ENCODE data around the gene NUP93. TPM values are rescaled to one million over a fixed set of nuclear protein-coding genes. Genes with fewer than 3 reads are reported as not detected.

NUP93 gene
- total RNA-seq, 1 experiment from 2014 or later: 74.7 TPM

GRCh38 chr16:56777482-56777881 lies 47.6 kb downstream of the NUP93 start:
- DNase-seq: no peak
- no peaks in the 10 kb centered on the region; the same call in 1 of the 2 replicates for H4K20me1 ChIP-seq (ENCODE audit: insufficient read depth)
- peaks cover 12% of the 10 kb centered on the region for H3K79me2 ChIP-seq (ENCODE audit: low read depth)
- no peaks in the 10 kb centered on the region for H3K9me3 ChIP-seq (ENCODE audit: insufficient read depth, low read depth)
- H3K27ac ChIP-seq: no peak overlapping the region
- ChIA-PET POLR2A (ENCODE audit: unreplicated experiment) (no interaction called here), CTCF (no interaction called here)
- intact Hi-C loops (cut with micrococcal nuclease; ENCODE audit: unreplicated experiment): no loop called here
- H3K4me2 ChIP-seq: no peak overlapping the region
- no peaks in the 10 kb centered on the region for H3K9me2 ChIP-seq (ENCODE audit: insufficient read depth)
- no peak overlapping the region for H2AFZ ChIP-seq
- TF ChIP-seq EZH2 (IDR thresholded peaks at IDR 0.05; ENCODE audit: low read depth) (no peak), CTCF (conservative IDR thresholded peaks at IDR 0.05) (no peak)
- H3F3A ChIP-seq (ENCODE audit: insufficient read depth, low read depth): peaks cover 4% of the 10 kb centered on the region; the same call in 1 of the 2 replicates
- no TSS peak for BruUV-seq (replicated peaks)
- H3K36me3 ChIP-seq (ENCODE audit: low read depth): no peaks in the 10 kb centered on the region
- no peaks in the 10 kb centered on the region for H3K4me1 ChIP-seq (replicated peaks; ENCODE audit: insufficient read depth)
- H3K4me3 ChIP-seq: no peak overlapping the region
- no peaks in the 10 kb centered on the region for H3K27me3 ChIP-seq (ENCODE audit: insufficient read depth, low read depth)

- intact Hi-C loops (cut with micrococcal nuclease; ENCODE audit: unreplicated experiment): no loop called here
- H3K4me1 ChIP-seq (replicated peaks; ENCODE audit: insufficient read depth): no peaks in the 10 kb centered on the region
- no peaks in the 10 kb centered on the region for H3K9me2 ChIP-seq (ENCODE audit: insufficient read depth)
- no peak overlapping the region for H3K4me2 ChIP-seq
- ChIA-PET POLR2A (ENCODE audit: unreplicated experiment) (interaction anchor here (0.5 kb wide), 1 partner anchor 1198 kb away, joined by 3 read pairs; no protein-coding TSS in a partner anchor), CTCF (no interaction called here)
- TF ChIP-seq EZH2 (IDR thresholded peaks at IDR 0.05; ENCODE audit: low read depth) (no peak), CTCF (conservative IDR thresholded peaks at IDR 0.05) (no peak)
- no peaks in the 10 kb centered on the region for H3K9me3 ChIP-seq (ENCODE audit: insufficient read depth, low read depth)
- no peak overlapping the region for H3K4me3 ChIP-seq
- H3F3A ChIP-seq (ENCODE audit: insufficient read depth, low read depth): peaks cover 4% of the 10 kb centered on the region; the same call in 1 of the 2 replicates
- peaks cover 18% of the 10 kb centered on the region for H3K79me2 ChIP-seq (ENCODE audit: low read depth)
- no TSS peak for BruUV-seq (replicated peaks)
- no peak overlapping the region for H2AFZ ChIP-seq
- H3K27ac ChIP-seq: no peak overlapping the region
- H4K20me1 ChIP-seq (ENCODE audit: insufficient read depth): no peaks in the 10 kb centered on the region; the same call in 1 of the 2 replicates
- H3K27me3 ChIP-seq (ENCODE audit: insufficient read depth, low read depth): no peaks in the 10 kb centered on the region
- no peaks in the 10 kb centered on the region for H3K36me3 ChIP-seq (ENCODE audit: low read depth)
- DNase-seq: no peak
Measured at GRCh38 chr16:56779906-56780305, 50.0 kb downstream of the NUP93 start.

GRCh38 chr16:56780646-56781045 lies 50.7 kb downstream of the NUP93 start:
- TF ChIP-seq CTCF (conservative IDR thresholded peaks at IDR 0.05): no peak
- no peak for TF ChIP-seq EZH2 (IDR thresholded peaks at IDR 0.05; ENCODE audit: low read depth)
- H3K27ac ChIP-seq: no peak overlapping the region
- CTCF ChIA-PET: no interaction called here
- intact Hi-C loops (cut with micrococcal nuclease; ENCODE audit: unreplicated experiment): no loop called here
- H2AFZ ChIP-seq: no peak overlapping the region
- no peak for DNase-seq
- no peaks in the 10 kb centered on the region for H3K9me2 ChIP-seq (ENCODE audit: insufficient read depth)
- no peaks in the 10 kb centered on the region for H3K9me3 ChIP-seq (ENCODE audit: insufficient read depth, low read depth)
- no peaks in the 10 kb centered on the region for H3K36me3 ChIP-seq (ENCODE audit: low read depth)
- H4K20me1 ChIP-seq (ENCODE audit: insufficient read depth): no peaks in the 10 kb centered on the region; the same call in 1 of the 2 replicates
- H3K4me1 ChIP-seq (replicated peaks; ENCODE audit: insufficient read depth): no peaks in the 10 kb centered on the region
- no TSS peak for BruUV-seq (replicated peaks)
- peaks cover 17% of the 10 kb centered on the region for H3K79me2 ChIP-seq (ENCODE audit: low read depth)
- H3K27me3 ChIP-seq (ENCODE audit: insufficient read depth, low read depth): no peaks in the 10 kb centered on the region
- H3K4me2 ChIP-seq: no peak overlapping the region
- POLR2A ChIA-PET (ENCODE audit: unreplicated experiment): interaction anchor here (0.6 kb wide), 1 partner anchor 220 kb away, joined by 3 read pairs; no protein-coding TSS in a partner anchor
- H3F3A ChIP-seq (ENCODE audit: insufficient read depth, low read depth): peaks cover 4% of the 10 kb centered on the region; the same call in 1 of the 2 replicates
- no peak overlapping the region for H3K4me3 ChIP-seq
